Natural killer cell (primary cell): ENCODE results near the gene CENPT. TPM values are rescaled to one million over a fixed set of nuclear protein-coding genes. Genes with fewer than 3 reads are reported as not detected.

Experiments
- ATAC-seq, 3 donors: fragments of 150-1000 bp in 2 of 3; fragments of 200-7000 bp in 1 of 3; cut with Tn5 transposase; 1 replicate in 1 of 3; 2 replicates in 2 of 3; pipeline ENCODE4 v1.10.0; 2021; ENCODE audit warnings: mild to moderate bottlenecking in 2 of 3, moderate library complexity in 2 of 3
- DNase-seq, 2 donors: peaks; one replicate each; pipeline versions ENCODE4 v3.0.0 to v3.0.0-alpha.2; 2013 to 2021; ENCODE audit warnings: mixed read lengths in 1 of 2
- H3K27ac ChIP-seq: one replicate; pipeline ENCODE4 v1.5.1; 2013; ENCODE audit warnings: mild to moderate bottlenecking, low read length
- H3K27me3 ChIP-seq: one replicate; pipeline ENCODE4 v1.6.1; 2013; ENCODE audit warnings: low read length; ENCODE audit not compliant: control insufficient read depth, insufficient read depth
- H3K36me3 ChIP-seq: one replicate; pipeline ENCODE4 v1.6.1; 2013; ENCODE audit warnings: low read length; ENCODE audit not compliant: control insufficient read depth, insufficient read depth
- H3K4me1 ChIP-seq: one replicate; pipeline ENCODE4 v1.6.1; 2013; ENCODE audit warnings: low read length; ENCODE audit not compliant: control insufficient read depth, insufficient read depth
- H3K4me3 ChIP-seq: one replicate; pipeline ENCODE4 v1.5.1; 2013; ENCODE audit warnings: low read length
- H3K9me3 ChIP-seq: one replicate; pipeline ENCODE4 v1.6.1; 2013; ENCODE audit warnings: low read length; ENCODE audit not compliant: control insufficient read depth, insufficient read depth
- H3K27ac Mint-ChIP-seq, 2 donors: one replicate each; pipeline ENCODE4 v1.8.0; 2022; ENCODE audit warnings: mild to moderate bottlenecking in 2 of 2, mixed read lengths in 2 of 2, moderate library complexity in 1 of 2
- H3K27me3 Mint-ChIP-seq, 2 donors: one replicate each; pipeline ENCODE4 v1.8.0; 2022; ENCODE audit warnings: low read depth in 2 of 2, mixed read lengths in 2 of 2
- H3K36me3 Mint-ChIP-seq: one replicate; pipeline ENCODE4 v1.8.0; 2022; ENCODE audit warnings: mixed read lengths
- H3K4me1 Mint-ChIP-seq, 2 donors: one replicate each; pipeline ENCODE4 v1.8.0; 2022; ENCODE audit warnings: mixed read lengths in 2 of 2
- H3K4me3 Mint-ChIP-seq: one replicate; pipeline ENCODE4 v1.8.0; 2022; ENCODE audit warnings: mild to moderate bottlenecking, moderate library complexity, mixed read lengths
- H3K9me3 Mint-ChIP-seq, 2 donors: one replicate each; pipeline ENCODE4 v1.8.0; 2022; ENCODE audit warnings: mixed read lengths in 2 of 2
- WGBS: methylation state at CpG from one replicate; pipeline ENCODE4 v1.1.7; 2013; ENCODE audit warnings: missing lambda C conversion rate; ENCODE audit not compliant: insufficient coverage; 5-methylcytosine and 5-hydroxymethylcytosine counted together
- intact Hi-C: fragments of 100-400 bp; cut with micrococcal nuclease; formaldehyde crosslinking; loops from one replicate; pipeline ENCODE4 v1.14.2; 2022
- total RNA-seq, 4 donors: library from RNA; stranded (reverse); fragments of 120-200 nt in 1 of 4; gene quantifications; one replicate each; pipeline versions ENCODE4 v1.2.3 to v1.2.4, GENCODE V29; 2013 to 2022
- TF ChIP-seq, protein P1 (sequence below): fragments of 200-600 bp; IDR thresholded peaks from one replicate; pipeline ENCODE4 v1.8.0; 2022; ENCODE audit warnings: antibody characterized with exemption

Gene CENPT
- total RNA-seq, 3 donors from 2014 or later (not counting 1 experiment from before 2014, with no cell fraction given) = 68.6 to 81.3 (median 78.9) TPM

DNA sequence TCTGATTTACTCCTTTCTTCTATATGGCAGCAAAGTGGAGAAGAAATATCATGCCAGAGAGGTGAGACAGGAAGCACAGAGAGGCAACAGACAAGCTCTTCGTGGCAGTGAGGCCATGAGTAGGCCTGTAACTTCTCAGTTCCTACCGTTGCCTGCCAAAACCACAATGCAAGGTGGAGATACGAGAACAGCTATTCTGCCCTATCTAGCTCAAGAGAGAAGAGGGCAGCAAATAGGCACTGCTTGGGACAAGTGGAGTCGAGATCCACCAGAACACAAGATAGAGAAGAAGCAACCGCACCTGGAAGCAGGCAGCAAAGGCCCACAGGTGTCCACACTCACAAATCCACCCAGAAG is 66.0 kb downstream of the CENPT start:
- no peak overlapping the region for H3K4me3 Mint-ChIP-seq
- Histone ChIP-seq H3K9me3 (no peaks in the 10 kb centered on the region), H3K4me1 (peaks cover 15% of the 10 kb centered on the region), H3K4me3 (no peak overlapping the region), H3K36me3 (no peaks in the 10 kb centered on the region), H3K27me3 (no peaks in the 10 kb centered on the region), H3K27ac (peak overlapping the region; percentile 6)
- WGBS = 22% methylated on average over 5 of the region's 5 CpGs
- ATAC-seq = peak in 2 of 3 donors; percentile 43 to 71
- TF ChIP-seq, protein P1, sequence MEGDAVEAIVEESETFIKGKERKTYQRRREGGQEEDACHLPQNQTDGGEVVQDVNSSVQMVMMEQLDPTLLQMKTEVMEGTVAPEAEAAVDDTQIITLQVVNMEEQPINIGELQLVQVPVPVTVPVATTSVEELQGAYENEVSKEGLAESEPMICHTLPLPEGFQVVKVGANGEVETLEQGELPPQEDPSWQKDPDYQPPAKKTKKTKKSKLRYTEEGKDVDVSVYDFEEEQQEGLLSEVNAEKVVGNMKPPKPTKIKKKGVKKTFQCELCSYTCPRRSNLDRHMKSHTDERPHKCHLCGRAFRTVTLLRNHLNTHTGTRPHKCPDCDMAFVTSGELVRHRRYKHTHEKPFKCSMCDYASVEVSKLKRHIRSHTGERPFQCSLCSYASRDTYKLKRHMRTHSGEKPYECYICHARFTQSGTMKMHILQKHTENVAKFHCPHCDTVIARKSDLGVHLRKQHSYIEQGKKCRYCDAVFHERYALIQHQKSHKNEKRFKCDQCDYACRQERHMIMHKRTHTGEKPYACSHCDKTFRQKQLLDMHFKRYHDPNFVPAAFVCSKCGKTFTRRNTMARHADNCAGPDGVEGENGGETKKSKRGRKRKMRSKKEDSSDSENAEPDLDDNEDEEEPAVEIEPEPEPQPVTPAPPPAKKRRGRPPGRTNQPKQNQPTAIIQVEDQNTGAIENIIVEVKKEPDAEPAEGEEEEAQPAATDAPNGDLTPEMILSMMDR = no peak
- no peaks in the 10 kb centered on the region for H3K9me3 Mint-ChIP-seq
- no peaks in the 10 kb centered on the region for H3K27me3 Mint-ChIP-seq
- intact Hi-C loops = no loop called here
- peak in 1 of 2 donors; percentile 49 for DNase-seq
- H3K36me3 Mint-ChIP-seq = no peaks in the 10 kb centered on the region
- peaks cover 20 to 23% of the 10 kb centered on the region in 2 donors for H3K4me1 Mint-ChIP-seq
- peak overlapping the region; percentile 75 to 85 for H3K27ac Mint-ChIP-seq

DNA sequence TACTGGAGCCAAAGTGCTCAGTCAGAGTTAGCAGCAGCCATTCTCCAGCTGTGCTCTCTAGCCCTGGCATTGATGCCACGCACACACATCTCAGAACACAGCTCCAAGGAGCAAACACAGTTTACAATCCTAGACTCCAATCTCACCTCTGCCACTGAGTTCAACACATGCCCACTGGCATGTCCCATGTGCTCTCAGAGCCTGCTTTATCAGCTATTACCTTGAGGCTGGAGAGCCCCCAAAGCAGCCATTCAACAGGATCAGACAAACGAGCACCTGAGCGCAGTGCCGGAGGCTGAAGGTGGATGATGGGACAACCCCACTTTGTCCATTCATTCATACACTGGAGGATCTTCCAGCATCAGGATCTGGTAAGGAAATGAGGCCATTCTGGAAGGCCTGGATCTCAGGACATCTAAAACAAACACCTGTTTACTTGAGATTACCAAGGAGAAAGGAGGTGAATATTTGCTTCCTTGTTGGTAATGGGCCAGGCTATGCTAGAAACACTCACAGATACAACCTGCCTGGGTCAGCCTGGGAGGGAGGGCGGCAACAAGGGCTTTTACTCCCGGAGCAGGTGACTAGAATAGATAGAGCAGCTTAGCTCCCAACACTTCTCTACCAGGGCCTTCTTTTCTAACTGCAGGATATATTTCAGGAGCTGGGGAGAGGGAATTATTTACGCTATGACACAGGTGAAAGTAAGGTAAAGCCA is 66.5 kb downstream of the CENPT start:
- peaks cover 15% of the 10 kb centered on the region for H3K4me1 ChIP-seq
- no peaks in the 10 kb centered on the region for H3K9me3 ChIP-seq
- no peaks in the 10 kb centered on the region for H3K36me3 ChIP-seq
- Mint-ChIP-seq H3K36me3 (no peaks in the 10 kb centered on the region), H3K4me3 (no peak overlapping the region), H3K4me1 (peaks cover 20 to 23% of the 10 kb centered on the region in 2 donors), H3K27ac (peak overlapping the region; percentile 75 to 85), H3K27me3 (no peaks in the 10 kb centered on the region), H3K9me3 (no peaks in the 10 kb centered on the region)
- ATAC-seq (peak in 1 of 3 donors; percentile 17), DNase-seq (no peak)
- H3K4me3 ChIP-seq = no peak overlapping the region
- TF ChIP-seq, protein P1 = no peak
- no peaks in the 10 kb centered on the region for H3K27me3 ChIP-seq
- 88% methylated on average over 6 of the region's 7 CpGs for WGBS
- intact Hi-C loops = no loop called here
- H3K27ac ChIP-seq = no peak overlapping the region

DNA sequence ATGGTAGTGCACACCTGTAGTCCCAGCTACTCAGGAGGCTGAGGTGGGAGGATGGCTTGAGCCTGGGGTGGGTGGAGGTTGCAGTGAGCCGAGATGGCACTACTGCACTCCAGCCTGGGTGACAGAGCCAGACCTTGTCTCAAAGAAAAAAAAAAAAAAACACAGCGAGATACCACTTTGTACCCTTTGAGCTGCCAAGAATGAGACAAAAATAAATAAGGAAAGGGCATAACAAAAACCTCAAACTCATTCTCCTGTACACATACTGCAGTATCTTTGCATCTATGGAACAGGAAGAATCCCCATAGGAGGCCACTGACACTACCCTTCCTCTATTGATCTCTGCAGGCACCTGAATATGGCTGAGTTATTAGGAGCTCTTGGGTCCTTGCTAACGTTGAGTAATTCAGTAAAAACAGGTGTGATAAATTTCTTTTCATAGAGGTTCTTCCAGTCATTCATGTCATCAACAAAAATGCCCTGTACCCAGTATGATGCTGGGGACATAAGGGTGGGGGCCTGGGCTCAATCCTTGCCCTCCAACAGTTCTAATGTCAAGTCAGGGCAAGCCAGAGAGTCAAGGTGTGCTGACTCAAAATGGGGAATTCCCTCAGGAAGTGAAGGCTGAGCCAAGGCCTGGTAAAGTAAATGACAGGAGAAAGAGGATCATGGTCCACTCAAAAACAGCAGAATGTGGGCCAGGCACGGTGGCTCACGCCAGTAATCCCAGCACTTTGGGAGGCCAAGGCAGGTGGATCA is 68.1 kb downstream of the CENPT start:
- Mint-ChIP-seq H3K4me1 (peaks cover 20 to 23% of the 10 kb centered on the region in 2 donors), H3K9me3 (no peaks in the 10 kb centered on the region), H3K27me3 (no peaks in the 10 kb centered on the region), H3K27ac (peak overlapping the region; percentile 4 to 75), H3K4me3 (no peak overlapping the region), H3K36me3 (no peaks in the 10 kb centered on the region)
- TF ChIP-seq, protein P1 = no peak
- DNase-seq (no peak), ATAC-seq (no peak)
- Histone ChIP-seq H3K9me3 (no peaks in the 10 kb centered on the region), H3K27ac (no peak overlapping the region), H3K36me3 (peaks cover 3% of the 10 kb centered on the region), H3K4me1 (peaks cover 15% of the 10 kb centered on the region), H3K4me3 (no peak overlapping the region), H3K27me3 (no peaks in the 10 kb centered on the region)
- 91% methylated on average over 3 of the region's 5 CpGs for WGBS
- intact Hi-C loops = no loop called here

Other genes starting within 250 kb of the CENPT start
- 10 to 100 TPM; 46.4 to 64.0 (median 61.5) TPM for gene CARMIL2, start 202.5 kb downstream of the CENPT start, total RNA-seq
- gene ACD, start 187.4 kb downstream of the CENPT start, total RNA-seq = 10 to 100 TPM; 34.4 to 58.0 (median 43.2) TPM
- 1 to 10 TPM; 3.1 to 4.4 (median 3.3) TPM for gene PARD6A, start 186.7 kb downstream of the CENPT start, total RNA-seq
- 1 to 10 TPM; 3.4 to 4.2 (median 3.7) TPM for gene ENKD1, start 180.9 kb downstream of the CENPT start, total RNA-seq
- 1 to 10 TPM; 3.5 to 4.4 (median 3.6) TPM for gene C16orf86, start 180.9 kb downstream of the CENPT start, total RNA-seq
- 10 to 100 TPM in 1 of 3 donors, 1 to 10 TPM in 2; 6.5 to 10.9 (median 8.3) TPM for gene GFOD2, start 128.4 kb downstream of the CENPT start, total RNA-seq
- 10 to 100 TPM; 20.9 to 25.8 (median 24.5) TPM for gene RANBP10, start 41.1 kb downstream of the CENPT start, total RNA-seq
- under 1 TPM in 2 of 3 donors, not detected in 1; 0.15 to 0.68 TPM for gene TSNAXIP1, start 40.8 kb downstream of the CENPT start, total RNA-seq
- gene THAP11, start 5.4 kb downstream of the CENPT start, total RNA-seq = 10 to 100 TPM; 25.5 to 35.8 (median 30.3) TPM
- gene NUTF2, start 760 bp downstream of the CENPT start, total RNA-seq = 10 to 100 TPM; 43.2 to 47.1 (median 43.3) TPM
- 100 to 1,000 TPM in 2 of 3 donors, 10 to 100 TPM in 1; 91.9 to 111 (median 105) TPM for gene EDC4, start 25.4 kb upstream of the CENPT start, total RNA-seq
- 1 to 10 TPM in 1 of 3 donors, under 1 TPM in 1, not detected in 1; 0.70 to 1.3 TPM for gene NRN1L, start 37.2 kb upstream of the CENPT start, total RNA-seq
- gene PSKH1, start 45.6 kb upstream of the CENPT start, total RNA-seq = 10 to 100 TPM; 16.8 to 24.7 (median 19.5) TPM
- gene CTRL, start 84.2 kb upstream of the CENPT start, total RNA-seq = 10 to 100 TPM; 14.3 to 17.2 (median 15.0) TPM
- gene PSMB10, start 89.2 kb upstream of the CENPT start, total RNA-seq = 100 to 1,000 TPM; 237 to 247 (median 243) TPM
- gene LCAT, start 96.4 kb upstream of the CENPT start, total RNA-seq = 10 to 100 TPM in 2 of 3 donors, 1 to 10 TPM in 1; 7.1 to 12.4 (median 11.5) TPM
- 10 to 100 TPM; 30.0 to 47.0 (median 30.5) TPM for gene SLC12A4, start 120.9 kb upstream of the CENPT start, total RNA-seq
- gene DPEP3, start 132.8 kb upstream of the CENPT start, total RNA-seq = under 1 TPM; 0.53 to 1.00 (median 0.96) TPM
- 10 to 100 TPM; 47.2 to 64.1 (median 61.8) TPM for gene DPEP2, start 151.8 kb upstream of the CENPT start, total RNA-seq
- not detected for gene DPEP2NB, start 168.2 kb upstream of the CENPT start, total RNA-seq
- gene DDX28, start 175.5 kb upstream of the CENPT start, total RNA-seq = 10 to 100 TPM; 17.4 to 19.0 (median 17.9) TPM
- 10 to 100 TPM; 21.6 to 24.2 (median 22.7) TPM for gene DUS2, start 175.6 kb upstream of the CENPT start, total RNA-seq
- gene NFATC3, start 237.7 kb upstream of the CENPT start, total RNA-seq = 100 to 1,000 TPM; 241 to 282 (median 263) TPM